Measurements from ENCODE around the gene DYRK1A.
A peak's percentile ranks its signal among the peaks of the same experiment; 100 is the strongest.

DYRK1A gene

GRCh38 chr21:37505963-37506362 is 139.4 kb downstream of the DYRK1A start:
- no peak overlapping the region for H2BK120ac ChIP-seq (ENCODE audit: low read depth, low read length)
- no peak overlapping the region for H4K8ac ChIP-seq (ENCODE audit: low read depth, low read length)
- peaks cover 0 to 25% of the 10 kb centered on the region in 2 donors for H3K9me3 ChIP-seq (replicated peaks in 1 of 2; ENCODE audit: control insufficient read depth in 2 of 2, insufficient read depth in 1 of 2, low read depth in 1 of 2, low read length in 2 of 2)
- H3K27ac ChIP-seq (replicated peaks; ENCODE audit: low read length), result no peak overlapping the region
- DNase-seq (ENCODE audit: low spot score), result no peak
- no CpG with 5 or more reads among the region's 12 CpGs for WGBS, 2 donors (ENCODE audit: extremely low coverage in 2 of 2, insufficient read length in 2 of 2, insufficient replicate concordance in 1 of 2)
- H3K14ac ChIP-seq (ENCODE audit: low read length), result no peak overlapping the region
- H3K36me3 ChIP-seq (replicated peaks in 1 of 2; ENCODE audit: control insufficient read depth in 2 of 2, insufficient read depth in 2 of 2, low read length in 2 of 2), result peaks cover 38 to 99% of the 10 kb centered on the region in 2 donors
- no peak overlapping the region for H3K18ac ChIP-seq (ENCODE audit: low read length)
- no peaks in the 10 kb centered on the region for H3K27me3 ChIP-seq (ENCODE audit: control insufficient read depth in 3 of 3, insufficient read depth in 3 of 3, low read depth in 1 of 3, low read length in 3 of 3)
- no peak overlapping the region for H3K4me2 ChIP-seq (ENCODE audit: insufficient read depth, low read length, poor library complexity, severe bottlenecking)
- no peak overlapping the region for H2BK15ac ChIP-seq (ENCODE audit: low read length)
- no peak overlapping the region for H2AFZ ChIP-seq (ENCODE audit: low read length)
- H2BK12ac ChIP-seq (ENCODE audit: low read length), result no peak overlapping the region
- H3K79me1 ChIP-seq (ENCODE audit: low read depth, low read length), result peaks cover 1% of the 10 kb centered on the region
- H3K23ac ChIP-seq (ENCODE audit: low read depth, low read length, poor library complexity), result no peak overlapping the region
- H3K4me3 ChIP-seq (ENCODE audit: low read length in 2 of 2), result no peak overlapping the region
- peak overlapping the region; percentile 94 for H4K91ac ChIP-seq (ENCODE audit: low read depth, low read length, poor library complexity)
- H3K4ac ChIP-seq (ENCODE audit: low read length), result no peak overlapping the region
- no peak overlapping the region for H2AK5ac ChIP-seq (ENCODE audit: low read depth, low read length)
- H3K4me1 ChIP-seq (ENCODE audit: control insufficient read depth in 2 of 2, insufficient read depth in 1 of 2, low read depth in 1 of 2, low read length in 2 of 2), result no peaks in the 10 kb centered on the region
- H2BK5ac ChIP-seq (ENCODE audit: low read length), result no peak overlapping the region
- no peak overlapping the region for H3K9ac ChIP-seq (ENCODE audit: low read depth, low read length, poor library complexity)

- no peak overlapping the region for H2BK15ac ChIP-seq (ENCODE audit: low read length)
- H3K4me1 ChIP-seq (ENCODE audit: control insufficient read depth in 2 of 2, insufficient read depth in 1 of 2, low read depth in 1 of 2, low read length in 2 of 2), result no peaks in the 10 kb centered on the region
- no peak overlapping the region for H3K4ac ChIP-seq (ENCODE audit: low read length)
- no peak overlapping the region for H3K27ac ChIP-seq (replicated peaks; ENCODE audit: low read length)
- H3K9ac ChIP-seq (ENCODE audit: low read depth, low read length, poor library complexity), result no peak overlapping the region
- peaks cover 50 to 100% of the 10 kb centered on the region in 2 donors for H3K36me3 ChIP-seq (replicated peaks in 1 of 2; ENCODE audit: control insufficient read depth in 2 of 2, insufficient read depth in 2 of 2, low read length in 2 of 2)
- H2BK12ac ChIP-seq (ENCODE audit: low read length), result no peak overlapping the region
- DNase-seq (ENCODE audit: low spot score), result no peak
- H2AK5ac ChIP-seq (ENCODE audit: low read depth, low read length), result no peak overlapping the region
- H3K14ac ChIP-seq (ENCODE audit: low read length), result no peak overlapping the region
- no peak overlapping the region for H4K8ac ChIP-seq (ENCODE audit: low read depth, low read length)
- no peaks in the 10 kb centered on the region for H3K27me3 ChIP-seq (ENCODE audit: control insufficient read depth in 3 of 3, insufficient read depth in 3 of 3, low read depth in 1 of 3, low read length in 3 of 3)
- no peak overlapping the region for H3K18ac ChIP-seq (ENCODE audit: low read length)
- no peak overlapping the region for H2BK5ac ChIP-seq (ENCODE audit: low read length)
- H3K4me3 ChIP-seq (ENCODE audit: low read length in 2 of 2), result no peak overlapping the region
- H3K9me3 ChIP-seq (replicated peaks in 1 of 2; ENCODE audit: control insufficient read depth in 2 of 2, insufficient read depth in 1 of 2, low read depth in 1 of 2, low read length in 2 of 2), result peaks cover 0 to 8% of the 10 kb centered on the region in 2 donors
- H3K4me2 ChIP-seq (ENCODE audit: insufficient read depth, low read length, poor library complexity, severe bottlenecking), result no peak overlapping the region
- no peak overlapping the region for H3K23ac ChIP-seq (ENCODE audit: low read depth, low read length, poor library complexity)
- no peak overlapping the region for H2BK120ac ChIP-seq (ENCODE audit: low read depth, low read length)
- peaks cover 3% of the 10 kb centered on the region for H3K79me1 ChIP-seq (ENCODE audit: low read depth, low read length)
- no peak overlapping the region for H4K91ac ChIP-seq (ENCODE audit: low read depth, low read length, poor library complexity)
- no CpG with 5 or more reads among the region's 3 CpGs for WGBS, 2 donors (ENCODE audit: extremely low coverage in 2 of 2, insufficient read length in 2 of 2, insufficient replicate concordance in 1 of 2)
- no peak overlapping the region for H2AFZ ChIP-seq (ENCODE audit: low read length)
These were observed 141.1 kb downstream of the DYRK1A start for GRCh38 chr21:37507716-37508115.

GRCh38 chr21:37508341-37508740 is 141.8 kb downstream of the DYRK1A start:
- H2AFZ ChIP-seq (ENCODE audit: low read length), result no peak overlapping the region
- no peak overlapping the region for H3K4ac ChIP-seq (ENCODE audit: low read length)
- H3K79me1 ChIP-seq (ENCODE audit: low read depth, low read length), result peaks cover 6% of the 10 kb centered on the region
- no peaks in the 10 kb centered on the region for H3K27me3 ChIP-seq (ENCODE audit: control insufficient read depth in 3 of 3, insufficient read depth in 3 of 3, low read depth in 1 of 3, low read length in 3 of 3)
- H2BK15ac ChIP-seq (ENCODE audit: low read length), result no peak overlapping the region
- no peak overlapping the region for H4K8ac ChIP-seq (ENCODE audit: low read depth, low read length)
- no peak overlapping the region for H2AK5ac ChIP-seq (ENCODE audit: low read depth, low read length)
- peaks cover 0 to 2% of the 10 kb centered on the region in 2 donors for H3K9me3 ChIP-seq (replicated peaks in 1 of 2; ENCODE audit: control insufficient read depth in 2 of 2, insufficient read depth in 1 of 2, low read depth in 1 of 2, low read length in 2 of 2)
- WGBS, 2 donors (ENCODE audit: extremely low coverage in 2 of 2, insufficient read length in 2 of 2, insufficient replicate concordance in 1 of 2), result no CpG with 5 or more reads among the region's 10 CpGs
- H2BK12ac ChIP-seq (ENCODE audit: low read length), result no peak overlapping the region
- H3K14ac ChIP-seq (ENCODE audit: low read length), result no peak overlapping the region
- H3K4me3 ChIP-seq (ENCODE audit: low read length in 2 of 2), result no peak overlapping the region
- no peaks in the 10 kb centered on the region for H3K4me1 ChIP-seq (ENCODE audit: control insufficient read depth in 2 of 2, insufficient read depth in 1 of 2, low read depth in 1 of 2, low read length in 2 of 2)
- H3K4me2 ChIP-seq (ENCODE audit: insufficient read depth, low read length, poor library complexity, severe bottlenecking), result no peak overlapping the region
- peaks cover 54 to 100% of the 10 kb centered on the region in 2 donors for H3K36me3 ChIP-seq (replicated peaks in 1 of 2; ENCODE audit: control insufficient read depth in 2 of 2, insufficient read depth in 2 of 2, low read length in 2 of 2)
- H3K27ac ChIP-seq (replicated peaks; ENCODE audit: low read length), result no peak overlapping the region
- H3K18ac ChIP-seq (ENCODE audit: low read length), result no peak overlapping the region
- H3K23ac ChIP-seq (ENCODE audit: low read depth, low read length, poor library complexity), result no peak overlapping the region
- no peak overlapping the region for H2BK5ac ChIP-seq (ENCODE audit: low read length)
- H4K91ac ChIP-seq (ENCODE audit: low read depth, low read length, poor library complexity), result no peak overlapping the region
- DNase-seq (ENCODE audit: low spot score), result no peak
- no peak overlapping the region for H3K9ac ChIP-seq (ENCODE audit: low read depth, low read length, poor library complexity)
- no peak overlapping the region for H2BK120ac ChIP-seq (ENCODE audit: low read depth, low read length)

GRCh38 chr21:37509802-37510393 is 143.3 kb downstream of the DYRK1A start:
- Histone ChIP-seq H2BK15ac (ENCODE audit: low read length) (no peak overlapping the region), H3K14ac (ENCODE audit: low read length) (no peak overlapping the region), H4K91ac (ENCODE audit: low read depth, low read length, poor library complexity) (no peak overlapping the region), H3K36me3 (replicated peaks in 1 of 2; ENCODE audit: control insufficient read depth in 2 of 2, insufficient read depth in 2 of 2, low read length in 2 of 2) (peaks cover 56 to 100% of the 10 kb centered on the region in 2 donors), H2BK5ac (ENCODE audit: low read length) (no peak overlapping the region), H3K18ac (ENCODE audit: low read length) (no peak overlapping the region), H2AFZ (ENCODE audit: low read length) (no peak overlapping the region), H3K27me3 (ENCODE audit: control insufficient read depth in 3 of 3, insufficient read depth in 3 of 3, low read depth in 1 of 3, low read length in 3 of 3) (no peaks in the 10 kb centered on the region), H3K4me2 (ENCODE audit: insufficient read depth, low read length, poor library complexity, severe bottlenecking) (no peak overlapping the region), H3K27ac (replicated peaks; ENCODE audit: low read length) (no peak overlapping the region), H2AK5ac (ENCODE audit: low read depth, low read length) (no peak overlapping the region), H2BK12ac (ENCODE audit: low read length) (no peak overlapping the region), H3K4ac (ENCODE audit: low read length) (no peak overlapping the region), H3K9ac (ENCODE audit: low read depth, low read length, poor library complexity) (no peak overlapping the region), H3K4me3 (ENCODE audit: low read length in 2 of 2) (no peak overlapping the region), H3K9me3 (replicated peaks in 1 of 2; ENCODE audit: control insufficient read depth in 2 of 2, insufficient read depth in 1 of 2, low read depth in 1 of 2, low read length in 2 of 2) (no peaks in the 10 kb centered on the region), H2BK120ac (ENCODE audit: low read depth, low read length) (no peak overlapping the region), H3K4me1 (ENCODE audit: control insufficient read depth in 2 of 2, insufficient read depth in 1 of 2, low read depth in 1 of 2, low read length in 2 of 2) (no peaks in the 10 kb centered on the region), H3K79me1 (ENCODE audit: low read depth, low read length) (peaks cover 6% of the 10 kb centered on the region), H3K23ac (ENCODE audit: low read depth, low read length, poor library complexity) (no peak overlapping the region), H4K8ac (ENCODE audit: low read depth, low read length) (no peak overlapping the region)
- no CpG with 5 or more reads among the region's 5 CpGs for WGBS, 2 donors (ENCODE audit: extremely low coverage in 2 of 2, insufficient read length in 2 of 2, insufficient replicate concordance in 1 of 2)
- DNase-seq (ENCODE audit: low spot score), result no peak

All from neuronal stem cell (in vitro differentiated cells).